ENCODE measurements around the gene KIAA1549. TPM values are rescaled to one million over a fixed set of nuclear protein-coding genes. Genes with fewer than 3 reads are reported as not detected.

The KIAA1549 gene
- total and polyA plus RNA-seq, 9 of the 15 experiments (the other 6 are each of a cell fraction or from before 2014, with no cell fraction given), result 0.01 to 0.29 (median 0.07) TPM

- no peak for TF ChIP-seq RBM39 (optimal IDR thresholded peaks at IDR 0.05; ENCODE audit: low read depth, low read length)
- TF ChIP-seq NFYB (IDR thresholded peaks at IDR 0.05; ENCODE audit: extremely low read depth, insufficient read length), result no peak
- TF ChIP-seq ETV6 (IDR thresholded peaks at IDR 0.05; ENCODE audit: borderline replicate concordance in 1 of 2, low read depth in 2 of 2, low read length in 1 of 2), result no peak
- no peak for TF ChIP-seq ETV6 (CRISPR knock-in tag; IDR thresholded peaks at IDR 0.05; ENCODE audit: borderline replicate concordance)
- TF ChIP-seq SNRNP70 (optimal IDR thresholded peaks at IDR 0.05; ENCODE audit: low read depth, low read length), result no peak
- TF ChIP-seq ZFPM2 (CRISPR knock-in tag; IDR thresholded peaks at IDR 0.05), result no peak
- TF ChIP-seq CHD1 (IDR thresholded peaks at IDR 0.05; ENCODE audit: low read length), result no peak
- no peak for TF ChIP-seq MCM5 (IDR thresholded peaks at IDR 0.05; ENCODE audit: low read depth)
- TF ChIP-seq, protein P1, sequence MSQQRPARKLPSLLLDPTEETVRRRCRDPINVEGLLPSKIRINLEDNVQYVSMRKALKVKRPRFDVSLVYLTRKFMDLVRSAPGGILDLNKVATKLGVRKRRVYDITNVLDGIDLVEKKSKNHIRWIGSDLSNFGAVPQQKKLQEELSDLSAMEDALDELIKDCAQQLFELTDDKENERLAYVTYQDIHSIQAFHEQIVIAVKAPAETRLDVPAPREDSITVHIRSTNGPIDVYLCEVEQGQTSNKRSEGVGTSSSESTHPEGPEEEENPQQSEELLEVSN (IDR thresholded peaks at IDR 0.05; ENCODE audit: borderline replicate concordance in 1 of 2, extremely low read depth in 1 of 2, insufficient read depth in 1 of 2, insufficient read length in 1 of 2, low read depth in 1 of 2, low read length in 1 of 2, poor library complexity in 1 of 2, severe bottlenecking in 1 of 2), result no peak
- TF ChIP-seq CTCF (IDR thresholded peaks at IDR 0.05 in 2 of 3, conservative IDR thresholded peaks at IDR 0.05 in 1 of 3; ENCODE audit: insufficient read depth in 2 of 3, low read depth in 1 of 3, low read length in 3 of 3), result no peak
- TF ChIP-seq ZBTB2 (IDR thresholded peaks at IDR 0.05), result no peak
- no peak for TF ChIP-seq ZNF740 (CRISPR knock-in tag; IDR thresholded peaks at IDR 0.05)
- TF ChIP-seq ZNF740 (tag; IDR thresholded peaks at IDR 0.05), result no peak
- no peak for TF ChIP-seq ZC3H8 (IDR thresholded peaks at IDR 0.05)
- TF ChIP-seq KLF13 (tag; IDR thresholded peaks at IDR 0.05; ENCODE audit: borderline replicate concordance, low read depth), result no peak
- peak; percentile 70 for TF ChIP-seq CEBPG (CRISPR knock-in tag; IDR thresholded peaks at IDR 0.05)
- TF ChIP-seq CEBPG (tag; conservative IDR thresholded peaks at IDR 0.05 in 1 of 2, IDR thresholded peaks at IDR 0.05 in 1 of 2), result peak; percentile 82 to 87
- no peak for TF ChIP-seq ZNF830 (CRISPR knock-in tag; IDR thresholded peaks at IDR 0.05)
- TF ChIP-seq ZKSCAN8 (CRISPR knock-in tag; IDR thresholded peaks at IDR 0.05), result no peak
- TF ChIP-seq ILK (tag; IDR thresholded peaks at IDR 0.05; ENCODE audit: borderline replicate concordance, low read depth), result no peak
- no peak for TF ChIP-seq PTRF (tag; IDR thresholded peaks at IDR 0.05)
- TF ChIP-seq ZNF384 (IDR thresholded peaks at IDR 0.05; ENCODE audit: low read depth, low read length), result 0 out of 2 replicates have a peak, but pooled peaks have one; percentile 6
- no peak for TF ChIP-seq ZBTB7A (IDR thresholded peaks at IDR 0.05; ENCODE audit: borderline replicate concordance, control insufficient read depth, low read depth, low read length)
- TF ChIP-seq NFE2L1 (tag; IDR thresholded peaks at IDR 0.05; ENCODE audit: borderline replicate concordance, low read depth), result no peak
These were observed 105.4 kb downstream of the KIAA1549 start (continued) for GRCh38 chr7:138875794-138876193.
